Astrocyte (in vitro differentiated cells and primary cell): Measurements from ENCODE around the gene DLK2. TPM values are rescaled to one million over a fixed set of nuclear protein-coding genes. Genes with fewer than 3 reads are reported as not detected.

Source experiments
- DNase-seq: peaks from one replicate; pipeline ENCODE4 v3.0.0-alpha.2; 2010; ENCODE audit warnings: low read depth
- FAIRE-seq: peaks from 2 replicates; lab custom pipeline; 2011; peaks lifted over from hg19 to GRCh38; lab: Jason Lieb, UNC
- H2AFZ ChIP-seq: 2 replicates; pipeline ENCODE4 v1.6.0; 2012; ENCODE audit warnings: low read depth, low read length, inconsistent platforms
- H3K27ac ChIP-seq: 2 replicates; pipeline ENCODE4 v1.5.1; 2011; ENCODE audit warnings: low read depth, low read length, inconsistent platforms
- H3K27me3 ChIP-seq: 2 replicates; pipeline ENCODE4 v1.6.0; 2011; ENCODE audit warnings: low read length, inconsistent platforms; ENCODE audit not compliant: insufficient read depth
- H3K36me3 ChIP-seq: 2 replicates; pipeline ENCODE4 v1.5.1; 2011; ENCODE audit warnings: low read length, inconsistent platforms; ENCODE audit not compliant: insufficient read depth
- H3K4me1 ChIP-seq: 2 replicates; pipeline ENCODE4 v1.5.1; 2011; ENCODE audit warnings: low read length, inconsistent platforms; ENCODE audit not compliant: insufficient read depth
- H3K4me2 ChIP-seq: 2 replicates; pipeline ENCODE4 v1.6.0; 2012; ENCODE audit warnings: low read length, inconsistent platforms
- H3K4me3 ChIP-seq: 2 replicates; pipeline ENCODE4 v1.5.1; 2011; ENCODE audit warnings: low read depth, mild to moderate bottlenecking, low read length, inconsistent platforms; ENCODE audit not compliant: insufficient read depth
- H3K79me2 ChIP-seq: 2 replicates; pipeline ENCODE4 v1.6.0; 2012; ENCODE audit warnings: mild to moderate bottlenecking, low read length, inconsistent platforms; ENCODE audit not compliant: insufficient read depth
- H3K9ac ChIP-seq: 2 replicates; pipeline ENCODE4 v1.6.0; 2012; ENCODE audit warnings: mild to moderate bottlenecking, low read length, inconsistent platforms
- H3K9me3 ChIP-seq: 2 replicates; pipeline ENCODE4 v1.5.1; 2012; ENCODE audit warnings: low read depth, mild to moderate bottlenecking, low read length, inconsistent platforms; ENCODE audit not compliant: insufficient read depth
- H4K20me1 ChIP-seq: 2 replicates; pipeline ENCODE4 v1.6.0; 2012; ENCODE audit warnings: low read length, inconsistent platforms; ENCODE audit not compliant: insufficient read depth
- H3K27ac Mint-ChIP-seq: one replicate; pipeline ENCODE4 v1.8.0; 2021; ENCODE audit warnings: mild to moderate bottlenecking, mixed read lengths; ENCODE audit not compliant: unreplicated experiment
- H3K27me3 Mint-ChIP-seq: one replicate; pipeline ENCODE4 v1.8.0; 2021; ENCODE audit warnings: low read depth, mixed read lengths; ENCODE audit not compliant: unreplicated experiment
- H3K36me3 Mint-ChIP-seq: one replicate; pipeline ENCODE4 v1.8.0; 2021; ENCODE audit warnings: low read depth, mixed read lengths; ENCODE audit not compliant: unreplicated experiment
- H3K4me1 Mint-ChIP-seq: one replicate; pipeline ENCODE4 v1.8.0; 2021; ENCODE audit warnings: low read depth, mixed read lengths; ENCODE audit not compliant: unreplicated experiment
- H3K4me3 Mint-ChIP-seq: one replicate; pipeline ENCODE4 v1.8.0; 2021; ENCODE audit warnings: mild to moderate bottlenecking, moderate library complexity, mixed read lengths; ENCODE audit not compliant: unreplicated experiment
- H3K9me3 Mint-ChIP-seq: one replicate; pipeline ENCODE4 v1.8.0; 2021; ENCODE audit warnings: mild to moderate bottlenecking, mixed read lengths; ENCODE audit not compliant: unreplicated experiment
- EZH2 ChIP-seq: IDR thresholded peaks from 2 replicates; pipeline ENCODE4 v1.6.1; 2012; ENCODE audit warnings: mild to moderate bottlenecking, low read length, inconsistent platforms; ENCODE audit not compliant: insufficient read depth
- total RNA-seq: library from RNA; stranded (reverse); gene quantifications from 2 replicates; pipeline ENCODE4 v1.2.1, GENCODE V29; 2021
- TF ChIP-seq, protein P1 (sequence below): IDR thresholded peaks from 2 replicates; pipeline ENCODE4 v1.5.1; 2011; ENCODE audit warnings: low read depth, mild to moderate bottlenecking, inconsistent platforms, low read length, moderate library complexity; ENCODE audit not compliant: insufficient read depth

Gene DLK2
- total RNA-seq, 1 donor from 2014 or later: 0.68 TPM

DNA sequence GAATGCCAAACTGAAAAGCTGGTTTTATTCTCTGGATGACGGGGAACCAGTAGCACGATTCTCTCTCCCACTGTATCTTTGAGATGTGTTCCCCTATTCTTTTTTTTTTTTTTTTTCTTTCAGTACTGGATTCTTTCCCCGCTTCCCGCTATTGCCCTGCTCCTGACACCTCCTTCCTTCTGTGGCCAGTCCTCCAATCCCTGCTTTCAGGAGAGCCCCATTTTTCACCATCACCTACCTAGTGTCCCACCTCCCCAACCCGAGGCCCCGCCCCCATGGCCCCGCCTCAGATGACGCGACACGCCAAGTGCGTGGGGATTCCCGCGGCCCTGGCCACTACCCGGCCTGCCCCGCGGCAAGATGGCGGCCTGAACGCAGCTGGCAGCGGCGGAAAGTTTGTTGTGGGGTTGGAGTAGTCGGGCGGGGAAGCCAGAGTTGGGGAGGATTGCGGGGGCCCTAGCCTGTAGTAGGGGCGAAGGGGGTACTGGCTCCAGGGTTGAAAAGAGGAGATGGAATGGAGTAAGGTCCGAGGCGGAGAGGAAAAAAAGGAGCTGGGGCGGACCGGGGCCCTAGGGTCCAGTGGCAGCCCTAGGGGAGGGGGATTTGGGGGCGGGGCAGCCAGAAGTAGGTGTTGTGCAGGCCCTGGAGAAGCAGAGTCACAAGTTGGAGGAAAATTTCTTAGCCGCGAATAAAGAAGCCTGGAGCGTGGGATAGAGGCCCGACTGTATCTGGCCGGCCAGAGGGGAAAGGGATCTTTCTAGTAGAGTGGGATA lies 22.1 kb upstream of the DLK2 start, which contains the start of gene TJAP1:
TJAP1 (plus strand) TSS at position 336 of the 773 bp plus-strand sequence. CDS start 21,432 bp downstream, outside the sequence.
- Histone ChIP-seq H4K20me1 (peaks cover 8% of the 10 kb centered on the region), H3K27me3 (no peaks in the 10 kb centered on the region), H3K79me2 (peaks cover 42% of the 10 kb centered on the region), H3K36me3 (no peaks in the 10 kb centered on the region), H3K4me1 (peaks cover 13% of the 10 kb centered on the region), H3K4me3 (peak within 1 kb of the TSS; percentile 74), H3K9ac (peak within 1 kb of the TSS; percentile 94), H2AFZ (peak within 1 kb of the TSS; percentile 86), H3K27ac (peak within 1 kb of the TSS; percentile 71), H3K4me2 (peak within 1 kb of the TSS; percentile 93), H3K9me3 (no peaks in the 10 kb centered on the region)
- peaks cover 20% of the 10 kb centered on the region for H3K4me1 Mint-ChIP-seq
- H3K27me3 Mint-ChIP-seq: peaks cover 1% of the 10 kb centered on the region
- peak within 1 kb of the TSS; percentile 92 for H3K27ac Mint-ChIP-seq
- DNase-seq (peak; percentile 75), FAIRE-seq (no peak)
- no peaks in the 10 kb centered on the region for H3K9me3 Mint-ChIP-seq
- TF ChIP-seq EZH2: no peak
- TF ChIP-seq, protein P1, sequence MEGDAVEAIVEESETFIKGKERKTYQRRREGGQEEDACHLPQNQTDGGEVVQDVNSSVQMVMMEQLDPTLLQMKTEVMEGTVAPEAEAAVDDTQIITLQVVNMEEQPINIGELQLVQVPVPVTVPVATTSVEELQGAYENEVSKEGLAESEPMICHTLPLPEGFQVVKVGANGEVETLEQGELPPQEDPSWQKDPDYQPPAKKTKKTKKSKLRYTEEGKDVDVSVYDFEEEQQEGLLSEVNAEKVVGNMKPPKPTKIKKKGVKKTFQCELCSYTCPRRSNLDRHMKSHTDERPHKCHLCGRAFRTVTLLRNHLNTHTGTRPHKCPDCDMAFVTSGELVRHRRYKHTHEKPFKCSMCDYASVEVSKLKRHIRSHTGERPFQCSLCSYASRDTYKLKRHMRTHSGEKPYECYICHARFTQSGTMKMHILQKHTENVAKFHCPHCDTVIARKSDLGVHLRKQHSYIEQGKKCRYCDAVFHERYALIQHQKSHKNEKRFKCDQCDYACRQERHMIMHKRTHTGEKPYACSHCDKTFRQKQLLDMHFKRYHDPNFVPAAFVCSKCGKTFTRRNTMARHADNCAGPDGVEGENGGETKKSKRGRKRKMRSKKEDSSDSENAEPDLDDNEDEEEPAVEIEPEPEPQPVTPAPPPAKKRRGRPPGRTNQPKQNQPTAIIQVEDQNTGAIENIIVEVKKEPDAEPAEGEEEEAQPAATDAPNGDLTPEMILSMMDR: no peak
- H3K36me3 Mint-ChIP-seq: no peaks in the 10 kb centered on the region
- peak within 1 kb of the TSS; percentile 95 for H3K4me3 Mint-ChIP-seq

DNA sequence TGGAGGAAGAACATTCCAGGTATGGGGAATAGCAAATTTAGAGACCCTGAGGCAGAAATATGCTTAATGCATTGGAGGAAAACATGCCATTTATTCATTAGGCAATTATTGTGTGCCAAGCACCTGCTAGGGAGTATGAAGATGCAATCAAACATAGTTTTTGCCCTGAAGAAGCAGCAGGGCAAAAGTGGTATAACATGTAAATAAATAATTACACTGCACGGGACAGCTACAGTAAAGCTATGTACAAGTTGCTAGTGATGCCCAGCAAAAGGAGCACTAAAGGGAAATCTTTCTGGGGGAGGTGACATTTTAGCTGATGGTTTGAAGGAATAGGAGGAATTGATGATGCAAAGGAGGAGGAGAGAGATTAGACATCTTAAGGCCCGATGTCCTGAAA lies 21.4 kb upstream of the DLK2 start:
- Mint-ChIP-seq H3K4me3 (peak overlapping the region; percentile 95), H3K4me1 (peaks cover 15% of the 10 kb centered on the region), H3K27me3 (peaks cover 2% of the 10 kb centered on the region), H3K9me3 (no peaks in the 10 kb centered on the region), H3K36me3 (no peaks in the 10 kb centered on the region), H3K27ac (peak overlapping the region; percentile 92)
- Histone ChIP-seq H3K79me2 (peaks cover 36% of the 10 kb centered on the region), H3K36me3 (no peaks in the 10 kb centered on the region), H3K9me3 (no peaks in the 10 kb centered on the region), H3K4me3 (peak overlapping the region; percentile 74), H3K27me3 (peaks cover under 1% of the 10 kb centered on the region), H3K27ac (peak overlapping the region; percentile 3), H3K9ac (peak overlapping the region; percentile 94), H3K4me1 (peaks cover 13% of the 10 kb centered on the region), H2AFZ (peak overlapping the region; percentile 86), H3K4me2 (peak overlapping the region; percentile 93), H4K20me1 (peaks cover 2% of the 10 kb centered on the region)
- DNase-seq: no peak
- no peak for FAIRE-seq
- TF ChIP-seq EZH2: no peak
- TF ChIP-seq, protein P1: no peak

DNA sequence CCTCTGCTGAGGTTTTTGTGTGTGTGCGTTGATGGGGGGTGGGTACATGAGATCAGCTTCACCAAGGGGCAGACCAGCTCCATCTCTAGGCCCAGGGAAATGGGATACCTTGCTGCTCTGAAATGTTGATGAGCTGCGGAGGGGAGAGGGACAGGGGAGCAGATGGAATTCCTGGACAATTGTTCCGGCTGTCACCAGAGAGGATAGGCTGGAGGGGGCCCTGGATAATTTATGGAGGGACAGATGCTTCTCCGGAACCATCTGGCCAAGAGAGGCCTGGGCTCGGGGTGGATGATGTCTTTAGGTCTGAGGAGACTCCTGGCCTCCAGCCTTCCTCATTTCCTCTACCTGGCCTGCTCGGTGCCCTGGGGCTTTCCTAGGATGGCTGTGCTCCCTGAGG lies 20.2 kb upstream of the DLK2 start:
- H3K27ac Mint-ChIP-seq: no peak overlapping the region
- Histone ChIP-seq H3K9me3 (no peaks in the 10 kb centered on the region), H3K79me2 (peaks cover 26% of the 10 kb centered on the region), H3K27ac (no peak overlapping the region), H3K4me3 (no peak overlapping the region), H3K4me1 (peaks cover 13% of the 10 kb centered on the region), H4K20me1 (no peaks in the 10 kb centered on the region), H3K36me3 (no peaks in the 10 kb centered on the region), H2AFZ (no peak overlapping the region), H3K27me3 (peaks cover 6% of the 10 kb centered on the region), H3K9ac (no peak overlapping the region), H3K4me2 (no peak overlapping the region)
- H3K4me3 Mint-ChIP-seq: no peak overlapping the region
- H3K36me3 Mint-ChIP-seq: no peaks in the 10 kb centered on the region
- no peaks in the 10 kb centered on the region for H3K9me3 Mint-ChIP-seq
- DNase-seq: no peak
- H3K27me3 Mint-ChIP-seq: peaks cover 2% of the 10 kb centered on the region
- TF ChIP-seq EZH2: no peak
- TF ChIP-seq, protein P1: no peak
- peaks cover 6% of the 10 kb centered on the region for H3K4me1 Mint-ChIP-seq
- FAIRE-seq: no peak
